Esophagus squamous epithelium (tissue), 4 donors: ENCODE measurements around the gene TMTC2.

Experiments
- CTCF ChIP-seq, 6 experiments: fragments of 450-650 bp in 4 of 6; fragments of 200-600 bp in 2 of 6; sonication (generic) in 2 of 6; IDR thresholded peaks; one replicate each; pipeline ENCODE4 v1.5.1; 2016 to 2019; ENCODE audit warnings: antibody characterized with exemption in 6 of 6, mild to moderate bottlenecking in 4 of 6, moderate library complexity in 4 of 6
- POLR2A ChIP-seq, 4 donors: fragments of 450-650 bp; IDR thresholded peaks; one replicate each; pipeline ENCODE4 v1.6.1; 2017; ENCODE audit warnings: antibody characterized with exemption in 4 of 4, mild to moderate bottlenecking in 4 of 4, moderate library complexity in 3 of 4

GRCh38 chr12:82655751-82656150 lies 31.0 kb upstream of the TMTC2 start:
- TF ChIP-seq POLR2A (IDR thresholded peaks at IDR 0.05) (no peak), CTCF (IDR thresholded peaks at IDR 0.05) (no peak)
